ENCODE results near the gene KRTAP10-10. TPM values are rescaled to one million over a fixed set of nuclear protein-coding genes. Genes with fewer than 3 reads are reported as not detected.

Gene KRTAP10-10
- total and polyA plus RNA-seq, 2 of the 8 experiments (the other 6 are each of a cell fraction or from before 2014, with no cell fraction given) = not detected

DNA sequence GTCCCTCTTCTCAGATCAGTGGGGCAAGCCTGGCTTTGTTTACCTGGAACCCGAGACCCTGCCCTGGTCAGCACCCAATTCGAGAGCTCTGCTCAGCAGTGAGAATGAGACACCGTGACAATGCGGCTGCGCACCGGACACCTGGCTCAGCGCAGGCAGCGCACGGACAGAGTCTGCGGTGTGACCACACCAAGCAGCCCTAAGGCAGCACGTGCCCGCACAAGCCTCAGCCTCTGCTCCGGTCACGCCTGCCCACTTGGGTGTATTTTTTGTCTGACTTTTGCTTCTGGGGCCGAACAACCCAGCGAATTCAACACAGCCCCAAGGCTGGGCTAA, 20.6 kb upstream of the KRTAP10-10 start (continued):
- TF ChIP-seq, protein P1, sequence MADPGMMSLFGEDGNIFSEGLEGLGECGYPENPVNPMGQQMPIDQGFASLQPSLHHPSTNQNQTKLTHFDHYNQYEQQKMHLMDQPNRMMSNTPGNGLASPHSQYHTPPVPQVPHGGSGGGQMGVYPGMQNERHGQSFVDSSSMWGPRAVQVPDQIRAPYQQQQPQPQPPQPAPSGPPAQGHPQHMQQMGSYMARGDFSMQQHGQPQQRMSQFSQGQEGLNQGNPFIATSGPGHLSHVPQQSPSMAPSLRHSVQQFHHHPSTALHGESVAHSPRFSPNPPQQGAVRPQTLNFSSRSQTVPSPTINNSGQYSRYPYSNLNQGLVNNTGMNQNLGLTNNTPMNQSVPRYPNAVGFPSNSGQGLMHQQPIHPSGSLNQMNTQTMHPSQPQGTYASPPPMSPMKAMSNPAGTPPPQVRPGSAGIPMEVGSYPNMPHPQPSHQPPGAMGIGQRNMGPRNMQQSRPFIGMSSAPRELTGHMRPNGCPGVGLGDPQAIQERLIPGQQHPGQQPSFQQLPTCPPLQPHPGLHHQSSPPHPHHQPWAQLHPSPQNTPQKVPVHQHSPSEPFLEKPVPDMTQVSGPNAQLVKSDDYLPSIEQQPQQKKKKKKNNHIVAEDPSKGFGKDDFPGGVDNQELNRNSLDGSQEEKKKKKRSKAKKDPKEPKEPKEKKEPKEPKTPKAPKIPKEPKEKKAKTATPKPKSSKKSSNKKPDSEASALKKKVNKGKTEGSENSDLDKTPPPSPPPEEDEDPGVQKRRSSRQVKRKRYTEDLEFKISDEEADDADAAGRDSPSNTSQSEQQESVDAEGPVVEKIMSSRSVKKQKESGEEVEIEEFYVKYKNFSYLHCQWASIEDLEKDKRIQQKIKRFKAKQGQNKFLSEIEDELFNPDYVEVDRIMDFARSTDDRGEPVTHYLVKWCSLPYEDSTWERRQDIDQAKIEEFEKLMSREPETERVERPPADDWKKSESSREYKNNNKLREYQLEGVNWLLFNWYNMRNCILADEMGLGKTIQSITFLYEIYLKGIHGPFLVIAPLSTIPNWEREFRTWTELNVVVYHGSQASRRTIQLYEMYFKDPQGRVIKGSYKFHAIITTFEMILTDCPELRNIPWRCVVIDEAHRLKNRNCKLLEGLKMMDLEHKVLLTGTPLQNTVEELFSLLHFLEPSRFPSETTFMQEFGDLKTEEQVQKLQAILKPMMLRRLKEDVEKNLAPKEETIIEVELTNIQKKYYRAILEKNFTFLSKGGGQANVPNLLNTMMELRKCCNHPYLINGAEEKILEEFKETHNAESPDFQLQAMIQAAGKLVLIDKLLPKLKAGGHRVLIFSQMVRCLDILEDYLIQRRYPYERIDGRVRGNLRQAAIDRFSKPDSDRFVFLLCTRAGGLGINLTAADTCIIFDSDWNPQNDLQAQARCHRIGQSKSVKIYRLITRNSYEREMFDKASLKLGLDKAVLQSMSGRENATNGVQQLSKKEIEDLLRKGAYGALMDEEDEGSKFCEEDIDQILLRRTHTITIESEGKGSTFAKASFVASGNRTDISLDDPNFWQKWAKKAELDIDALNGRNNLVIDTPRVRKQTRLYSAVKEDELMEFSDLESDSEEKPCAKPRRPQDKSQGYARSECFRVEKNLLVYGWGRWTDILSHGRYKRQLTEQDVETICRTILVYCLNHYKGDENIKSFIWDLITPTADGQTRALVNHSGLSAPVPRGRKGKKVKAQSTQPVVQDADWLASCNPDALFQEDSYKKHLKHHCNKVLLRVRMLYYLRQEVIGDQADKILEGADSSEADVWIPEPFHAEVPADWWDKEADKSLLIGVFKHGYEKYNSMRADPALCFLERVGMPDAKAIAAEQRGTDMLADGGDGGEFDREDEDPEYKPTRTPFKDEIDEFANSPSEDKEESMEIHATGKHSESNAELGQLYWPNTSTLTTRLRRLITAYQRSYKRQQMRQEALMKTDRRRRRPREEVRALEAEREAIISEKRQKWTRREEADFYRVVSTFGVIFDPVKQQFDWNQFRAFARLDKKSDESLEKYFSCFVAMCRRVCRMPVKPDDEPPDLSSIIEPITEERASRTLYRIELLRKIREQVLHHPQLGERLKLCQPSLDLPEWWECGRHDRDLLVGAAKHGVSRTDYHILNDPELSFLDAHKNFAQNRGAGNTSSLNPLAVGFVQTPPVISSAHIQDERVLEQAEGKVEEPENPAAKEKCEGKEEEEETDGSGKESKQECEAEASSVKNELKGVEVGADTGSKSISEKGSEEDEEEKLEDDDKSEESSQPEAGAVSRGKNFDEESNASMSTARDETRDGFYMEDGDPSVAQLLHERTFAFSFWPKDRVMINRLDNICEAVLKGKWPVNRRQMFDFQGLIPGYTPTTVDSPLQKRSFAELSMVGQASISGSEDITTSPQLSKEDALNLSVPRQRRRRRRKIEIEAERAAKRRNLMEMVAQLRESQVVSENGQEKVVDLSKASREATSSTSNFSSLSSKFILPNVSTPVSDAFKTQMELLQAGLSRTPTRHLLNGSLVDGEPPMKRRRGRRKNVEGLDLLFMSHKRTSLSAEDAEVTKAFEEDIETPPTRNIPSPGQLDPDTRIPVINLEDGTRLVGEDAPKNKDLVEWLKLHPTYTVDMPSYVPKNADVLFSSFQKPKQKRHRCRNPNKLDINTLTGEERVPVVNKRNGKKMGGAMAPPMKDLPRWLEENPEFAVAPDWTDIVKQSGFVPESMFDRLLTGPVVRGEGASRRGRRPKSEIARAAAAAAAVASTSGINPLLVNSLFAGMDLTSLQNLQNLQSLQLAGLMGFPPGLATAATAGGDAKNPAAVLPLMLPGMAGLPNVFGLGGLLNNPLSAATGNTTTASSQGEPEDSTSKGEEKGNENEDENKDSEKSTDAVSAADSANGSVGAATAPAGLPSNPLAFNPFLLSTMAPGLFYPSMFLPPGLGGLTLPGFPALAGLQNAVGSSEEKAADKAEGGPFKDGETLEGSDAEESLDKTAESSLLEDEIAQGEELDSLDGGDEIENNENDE (IDR thresholded peaks at IDR 0.05; ENCODE audit: insufficient replicate concordance, low read length) = no peak
- TF ChIP-seq TCF12 (IDR thresholded peaks at IDR 0.05; ENCODE audit: low read depth, low read length) (no peak), SIRT6 (IDR thresholded peaks at IDR 0.05; ENCODE audit: low read length) (no peak), KDM4A (IDR thresholded peaks at IDR 0.05; ENCODE audit: low read depth, low read length, severe bottlenecking) (no peak)
- TF ChIP-seq, protein P2, sequence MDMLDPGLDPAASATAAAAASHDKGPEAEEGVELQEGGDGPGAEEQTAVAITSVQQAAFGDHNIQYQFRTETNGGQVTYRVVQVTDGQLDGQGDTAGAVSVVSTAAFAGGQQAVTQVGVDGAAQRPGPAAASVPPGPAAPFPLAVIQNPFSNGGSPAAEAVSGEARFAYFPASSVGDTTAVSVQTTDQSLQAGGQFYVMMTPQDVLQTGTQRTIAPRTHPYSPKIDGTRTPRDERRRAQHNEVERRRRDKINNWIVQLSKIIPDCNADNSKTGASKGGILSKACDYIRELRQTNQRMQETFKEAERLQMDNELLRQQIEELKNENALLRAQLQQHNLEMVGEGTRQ (IDR thresholded peaks at IDR 0.05; ENCODE audit: low read length) = no peak

Data from H1 (cell line).